ENCODE results near the gene ROBO1. TPM values are rescaled to one million over a fixed set of nuclear protein-coding genes. Genes with fewer than 3 reads are reported as not detected.

Gene ROBO1
- total and polyA plus RNA-seq, 4 donors = 68.8 to 181 (median 106) TPM

- no peaks in the 10 kb centered on the region for H3K27me3 ChIP-seq (ENCODE audit: control insufficient read depth, insufficient read depth, low read length)
- H3K36me3 ChIP-seq (ENCODE audit: control insufficient read depth, insufficient read depth, low read length) = no peaks in the 10 kb centered on the region
- H3K27ac ChIP-seq (ENCODE audit: low read depth, low read length) = no peak overlapping the region
- WGBS (ENCODE audit: insufficient coverage) = 40% methylated on average over 1 of the region's 4 CpGs
- no peak overlapping the region for H3K4me3 ChIP-seq (ENCODE audit: low read depth, low read length)
- DNase-seq (ENCODE audit: low read depth in 4 of 6, low spot score in 6 of 6) = peak in 1 of 6 donors; percentile 30
- H3K4me1 ChIP-seq (ENCODE audit: control insufficient read depth, insufficient read depth, low read length) = no peaks in the 10 kb centered on the region
- no peaks in the 10 kb centered on the region for H3K9me3 ChIP-seq (ENCODE audit: control insufficient read depth, insufficient read depth, low read length)
These were observed 816.4 kb downstream of the ROBO1 start for GRCh38 chr3:78951342-78951945.

GRCh38 chr3:78941587-78941986 lies 826.2 kb downstream of the ROBO1 start:
- 90% methylated on average over 1 of the region's 2 CpGs for WGBS (ENCODE audit: insufficient coverage)
- Histone ChIP-seq H3K36me3 (ENCODE audit: control insufficient read depth, insufficient read depth, low read length) (no peaks in the 10 kb centered on the region), H3K4me3 (ENCODE audit: low read depth, low read length) (no peak overlapping the region), H3K27ac (ENCODE audit: low read depth, low read length) (no peak overlapping the region), H3K27me3 (ENCODE audit: control insufficient read depth, insufficient read depth, low read length) (no peaks in the 10 kb centered on the region), H3K9me3 (ENCODE audit: control insufficient read depth, insufficient read depth, low read length) (peaks cover 2% of the 10 kb centered on the region), H3K4me1 (ENCODE audit: control insufficient read depth, insufficient read depth, low read length) (no peaks in the 10 kb centered on the region)
- DNase-seq (ENCODE audit: low read depth in 4 of 6, low spot score in 6 of 6) = no peak

- H3K4me3 ChIP-seq (ENCODE audit: low read depth, low read length) = no peak overlapping the region
- H3K27me3 ChIP-seq (ENCODE audit: control insufficient read depth, insufficient read depth, low read length) = no peaks in the 10 kb centered on the region
- H3K36me3 ChIP-seq (ENCODE audit: control insufficient read depth, insufficient read depth, low read length) = no peaks in the 10 kb centered on the region
- H3K9me3 ChIP-seq (ENCODE audit: control insufficient read depth, insufficient read depth, low read length) = peaks cover 2% of the 10 kb centered on the region
- WGBS (ENCODE audit: insufficient coverage) = no CpG with 5 or more reads among the region's 4 CpGs
- DNase-seq (ENCODE audit: low read depth in 4 of 6, low spot score in 6 of 6) = no peak
- H3K27ac ChIP-seq (ENCODE audit: low read depth, low read length) = no peak overlapping the region
- no peaks in the 10 kb centered on the region for H3K4me1 ChIP-seq (ENCODE audit: control insufficient read depth, insufficient read depth, low read length)
These were observed 827.2 kb downstream of the ROBO1 start for GRCh38 chr3:78940626-78941025.

GRCh38 chr3:78940128-78940527 lies 827.7 kb downstream of the ROBO1 start:
- Histone ChIP-seq H3K27ac (ENCODE audit: low read depth, low read length) (no peak overlapping the region), H3K4me3 (ENCODE audit: low read depth, low read length) (no peak overlapping the region), H3K4me1 (ENCODE audit: control insufficient read depth, insufficient read depth, low read length) (no peaks in the 10 kb centered on the region), H3K27me3 (ENCODE audit: control insufficient read depth, insufficient read depth, low read length) (no peaks in the 10 kb centered on the region), H3K36me3 (ENCODE audit: control insufficient read depth, insufficient read depth, low read length) (no peaks in the 10 kb centered on the region), H3K9me3 (ENCODE audit: control insufficient read depth, insufficient read depth, low read length) (no peaks in the 10 kb centered on the region)
- no peak for DNase-seq (ENCODE audit: low read depth in 4 of 6, low spot score in 6 of 6)
- WGBS (ENCODE audit: insufficient coverage) = no CpG with 5 or more reads among the region's 2 CpGs

GRCh38 chr3:78937475-78937874 lies 830.3 kb downstream of the ROBO1 start:
- Histone ChIP-seq H3K27me3 (ENCODE audit: control insufficient read depth, insufficient read depth, low read length) (no peaks in the 10 kb centered on the region), H3K9me3 (ENCODE audit: control insufficient read depth, insufficient read depth, low read length) (no peaks in the 10 kb centered on the region), H3K4me3 (ENCODE audit: low read depth, low read length) (no peak overlapping the region), H3K4me1 (ENCODE audit: control insufficient read depth, insufficient read depth, low read length) (no peaks in the 10 kb centered on the region), H3K36me3 (ENCODE audit: control insufficient read depth, insufficient read depth, low read length) (no peaks in the 10 kb centered on the region), H3K27ac (ENCODE audit: low read depth, low read length) (no peak overlapping the region)
- no peak for DNase-seq (ENCODE audit: low read depth in 4 of 6, low spot score in 6 of 6)

GRCh38 chr3:78927759-78928158 lies 840.0 kb downstream of the ROBO1 start:
- Histone ChIP-seq H3K27ac (ENCODE audit: low read depth, low read length) (no peak overlapping the region), H3K36me3 (ENCODE audit: control insufficient read depth, insufficient read depth, low read length) (no peaks in the 10 kb centered on the region), H3K4me3 (ENCODE audit: low read depth, low read length) (no peak overlapping the region), H3K27me3 (ENCODE audit: control insufficient read depth, insufficient read depth, low read length) (no peaks in the 10 kb centered on the region), H3K9me3 (ENCODE audit: control insufficient read depth, insufficient read depth, low read length) (no peaks in the 10 kb centered on the region), H3K4me1 (ENCODE audit: control insufficient read depth, insufficient read depth, low read length) (no peaks in the 10 kb centered on the region)
- DNase-seq (ENCODE audit: low read depth in 4 of 6, low spot score in 6 of 6) = peak in 1 of 6 donors; percentile 45
- 100% methylated on average over 1 of the region's 1 CpG for WGBS (ENCODE audit: insufficient coverage)

- Histone ChIP-seq H3K4me1 (ENCODE audit: control insufficient read depth, insufficient read depth, low read length) (no peaks in the 10 kb centered on the region), H3K27me3 (ENCODE audit: control insufficient read depth, insufficient read depth, low read length) (no peaks in the 10 kb centered on the region), H3K36me3 (ENCODE audit: control insufficient read depth, insufficient read depth, low read length) (no peaks in the 10 kb centered on the region), H3K9me3 (ENCODE audit: control insufficient read depth, insufficient read depth, low read length) (no peaks in the 10 kb centered on the region), H3K4me3 (ENCODE audit: low read depth, low read length) (no peak overlapping the region), H3K27ac (ENCODE audit: low read depth, low read length) (no peak overlapping the region)
- WGBS (ENCODE audit: insufficient coverage) = 95% methylated on average over 2 of the region's 4 CpGs
- DNase-seq (ENCODE audit: low read depth in 4 of 6, low spot score in 6 of 6) = no peak
These were observed 841.3 kb downstream of the ROBO1 start for GRCh38 chr3:78926523-78926922.

GRCh38 chr3:78924711-78925110 lies 843.1 kb downstream of the ROBO1 start:
- Histone ChIP-seq H3K4me3 (ENCODE audit: low read depth, low read length) (no peak overlapping the region), H3K9me3 (ENCODE audit: control insufficient read depth, insufficient read depth, low read length) (no peaks in the 10 kb centered on the region), H3K27ac (ENCODE audit: low read depth, low read length) (no peak overlapping the region), H3K27me3 (ENCODE audit: control insufficient read depth, insufficient read depth, low read length) (no peaks in the 10 kb centered on the region), H3K4me1 (ENCODE audit: control insufficient read depth, insufficient read depth, low read length) (no peaks in the 10 kb centered on the region), H3K36me3 (ENCODE audit: control insufficient read depth, insufficient read depth, low read length) (no peaks in the 10 kb centered on the region)
- no peak for DNase-seq (ENCODE audit: low read depth in 4 of 6, low spot score in 6 of 6)
- no CpG with 5 or more reads among the region's 1 CpG for WGBS (ENCODE audit: insufficient coverage)

- Histone ChIP-seq H3K36me3 (ENCODE audit: control insufficient read depth, insufficient read depth, low read length) (no peaks in the 10 kb centered on the region), H3K9me3 (ENCODE audit: control insufficient read depth, insufficient read depth, low read length) (no peaks in the 10 kb centered on the region), H3K27me3 (ENCODE audit: control insufficient read depth, insufficient read depth, low read length) (no peaks in the 10 kb centered on the region), H3K4me3 (ENCODE audit: low read depth, low read length) (no peak overlapping the region), H3K27ac (ENCODE audit: low read depth, low read length) (no peak overlapping the region), H3K4me1 (ENCODE audit: control insufficient read depth, insufficient read depth, low read length) (no peaks in the 10 kb centered on the region)
- WGBS (ENCODE audit: insufficient coverage) = no CpG with 5 or more reads among the region's 5 CpGs
- no peak for DNase-seq (ENCODE audit: low read depth in 4 of 6, low spot score in 6 of 6)
These were observed 848.6 kb downstream of the ROBO1 start for GRCh38 chr3:78919021-78919755.

- Histone ChIP-seq H3K27ac (ENCODE audit: low read depth, low read length) (no peak overlapping the region), H3K9me3 (ENCODE audit: control insufficient read depth, insufficient read depth, low read length) (no peaks in the 10 kb centered on the region), H3K27me3 (ENCODE audit: control insufficient read depth, insufficient read depth, low read length) (no peaks in the 10 kb centered on the region), H3K4me3 (ENCODE audit: low read depth, low read length) (no peak overlapping the region), H3K36me3 (ENCODE audit: control insufficient read depth, insufficient read depth, low read length) (no peaks in the 10 kb centered on the region), H3K4me1 (ENCODE audit: control insufficient read depth, insufficient read depth, low read length) (no peaks in the 10 kb centered on the region)
- DNase-seq (ENCODE audit: low read depth in 4 of 6, low spot score in 6 of 6) = no peak
- WGBS (ENCODE audit: insufficient coverage) = no CpG with 5 or more reads among the region's 1 CpG
These were observed 849.3 kb downstream of the ROBO1 start for GRCh38 chr3:78918361-78919020.

Data from spinal cord (tissue), 10 donors.